Measurements from ENCODE around the gene CES4A.

GRCh38 chr16:66975302-66975893, 13.0 kb upstream of the CES4A start:
- TF ChIP-seq CTCF (IDR thresholded peaks at IDR 0.05; ENCODE audit: low read length): no peak
- no peak for TF ChIP-seq EZH2 (IDR thresholded peaks at IDR 0.05; ENCODE audit: borderline replicate concordance, low read length)
